ENCODE results near the gene ABLIM1.

DNA sequence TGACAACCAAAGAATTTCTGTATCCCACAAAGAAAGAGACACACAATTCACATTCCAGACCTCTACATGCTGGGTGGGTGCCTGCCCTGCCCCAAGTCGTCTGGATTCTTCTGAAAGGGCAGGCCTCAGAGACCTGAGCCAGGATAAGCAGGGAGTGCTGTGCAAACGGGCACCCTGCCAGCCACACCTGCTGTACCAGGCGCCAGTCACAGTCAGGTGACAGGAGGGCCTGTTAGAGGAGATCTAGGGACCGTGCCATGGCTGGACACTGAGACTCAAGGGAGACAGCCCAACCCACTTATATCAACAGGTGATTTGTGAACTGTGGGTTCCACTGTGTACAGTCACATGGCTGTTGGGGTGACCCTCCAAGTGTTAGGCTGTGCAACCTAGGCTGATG, 150.6 kb downstream of the ABLIM1 start:
- TF ChIP-seq POLR2A (IDR thresholded peaks at IDR 0.05; ENCODE audit: low read length) (no peak), GATA1 (IDR thresholded peaks at IDR 0.05; ENCODE audit: low read depth, low read length) (no peak)

Data from erythroblast (primary cell).